HEK293 (cell line): ENCODE measurements around the gene ZEB2.

Experiments
- CTCF ChIA-PET: fragments of 350-600 bp; formaldehyde crosslinking; extraction: SDS; loops from one replicate; lab custom pipeline; 2021; ENCODE audit warnings: antibody characterized with exemption; lab: Yijun Ruan, JAX
- POLR2A ChIA-PET: fragments of 300-600 bp; formaldehyde crosslinking; extraction: SDS; loops from one replicate; lab custom pipeline; 2020; ENCODE audit warnings: antibody characterized with exemption, inconsistent platforms; lab: Yijun Ruan, JAX
- H3K27ac ChIP-seq: fragments of 200-500 bp; sonication (Bioruptor generic); 2 replicates; pipeline ENCODE4 v1.5.1; 2014; ENCODE audit warnings: low read depth, low read length, control low read depth, inconsistent platforms; ENCODE audit errors: extremely low read depth
- H3K36me3 ChIP-seq, 2 experiments: fragments of 200-500 bp in 1 of 2; sonication (Bioruptor generic) in 1 of 2; 1 replicate in 1 of 2; 2 replicates in 1 of 2; pipeline ENCODE4 v1.5.1; 2014 to 2017; ENCODE audit warnings: inconsistent platforms in 2 of 2, low read length in 2 of 2; ENCODE audit not compliant: control insufficient read depth in 2 of 2, insufficient read depth in 1 of 2
- H3K4me1 ChIP-seq: fragments of 200-500 bp; sonication (Bioruptor generic); 2 replicates; pipeline ENCODE4 v1.5.1; 2014; ENCODE audit warnings: mild to moderate bottlenecking, low read length, inconsistent platforms; ENCODE audit not compliant: control insufficient read depth, insufficient read depth
- H3K4me3 ChIP-seq: 2 replicates; pipeline ENCODE4 v1.5.1; 2011; ENCODE audit warnings: low read depth, mild to moderate bottlenecking, control low read depth, low read length, moderate library complexity
- H3K9me3 ChIP-seq: fragments of 200-500 bp; sonication (Bioruptor generic); 2 replicates; pipeline ENCODE4 v1.5.1; 2014; ENCODE audit warnings: low read depth, low read length, inconsistent platforms; ENCODE audit not compliant: control insufficient read depth, insufficient read depth
- MZF1 ChIP-seq: fragments of 450-650 bp; formaldehyde crosslinking; IDR thresholded peaks from 2 replicates; pipeline ENCODE4 v1.5.1; 2017; ENCODE audit warnings: missing biosample characterization, missing genetic modification characterization, borderline replicate concordance
- OSR2 ChIP-seq: fragments of 450-650 bp; formaldehyde crosslinking; IDR thresholded peaks from 2 replicates; pipeline ENCODE4 v1.5.1; 2016; ENCODE audit warnings: missing biosample characterization, missing genetic modification characterization
- OVOL3 ChIP-seq: fragments of 450-650 bp; formaldehyde crosslinking; IDR thresholded peaks from 2 replicates; pipeline ENCODE4 v1.5.1; 2016; ENCODE audit warnings: missing biosample characterization, missing genetic modification characterization
- ZBTB7A ChIP-seq: fragments of 450-650 bp; formaldehyde crosslinking; IDR thresholded peaks from 2 replicates; pipeline ENCODE4 v1.5.1; 2016; ENCODE audit warnings: low read depth, missing biosample characterization, missing genetic modification characterization
- ZBTB8A ChIP-seq: fragments of 450-650 bp; formaldehyde crosslinking; IDR thresholded peaks from 2 replicates; pipeline ENCODE4 v1.5.1; 2016; ENCODE audit warnings: missing biosample characterization, missing genetic modification characterization
- ZFP3 ChIP-seq: fragments of 450-650 bp; formaldehyde crosslinking; IDR thresholded peaks from 2 replicates; pipeline ENCODE4 v1.5.1; 2016; ENCODE audit warnings: low read depth, missing biosample characterization, missing genetic modification characterization
- ZNF157 ChIP-seq: fragments of 450-650 bp; formaldehyde crosslinking; IDR thresholded peaks from 2 replicates; pipeline ENCODE4 v1.5.1; 2016; ENCODE audit warnings: missing biosample characterization, missing genetic modification characterization
- ZNF223 ChIP-seq: fragments of 450-650 bp; formaldehyde crosslinking; IDR thresholded peaks from 2 replicates; pipeline ENCODE4 v1.5.1; 2016; ENCODE audit warnings: missing biosample characterization, missing genetic modification characterization
- ZNF239 ChIP-seq: fragments of 450-650 bp; formaldehyde crosslinking; IDR thresholded peaks from 2 replicates; pipeline ENCODE4 v1.5.1; 2016; ENCODE audit warnings: missing biosample characterization, missing genetic modification characterization
- ZNF37A ChIP-seq: fragments of 450-650 bp; IDR thresholded peaks from 2 replicates; pipeline ENCODE4 v1.5.1; 2018; ENCODE audit warnings: missing biosample characterization, missing genetic modification characterization
- ZNF394 ChIP-seq: fragments of 450-650 bp; formaldehyde crosslinking; IDR thresholded peaks from 2 replicates; pipeline ENCODE4 v1.5.1; 2016; ENCODE audit warnings: missing biosample characterization, missing genetic modification characterization, mild to moderate bottlenecking, moderate library complexity, borderline replicate concordance
- ZNF426 ChIP-seq: fragments of 450-650 bp; formaldehyde crosslinking; IDR thresholded peaks from 2 replicates; pipeline ENCODE4 v1.5.1; 2017; ENCODE audit warnings: missing biosample characterization, missing genetic modification characterization, mild to moderate bottlenecking, inconsistent platforms, moderate library complexity
- ZNF510 ChIP-seq: fragments of 450-650 bp; formaldehyde crosslinking; IDR thresholded peaks from 2 replicates; pipeline ENCODE4 v1.5.1; 2018; ENCODE audit warnings: mild to moderate bottlenecking, missing genetic modification characterization, missing biosample characterization; ENCODE audit not compliant: insufficient replicate concordance
- ZNF514 ChIP-seq: fragments of 450-650 bp; formaldehyde crosslinking; IDR thresholded peaks from 2 replicates; pipeline ENCODE4 v1.5.1; 2016; ENCODE audit warnings: missing biosample characterization, missing genetic modification characterization
- ZNF585B ChIP-seq: fragments of 450-650 bp; formaldehyde crosslinking; IDR thresholded peaks from 2 replicates; pipeline ENCODE4 v1.5.1; 2016; ENCODE audit warnings: missing biosample characterization, missing genetic modification characterization
- TF ChIP-seq, protein P1 (sequence below): fragments of 450-650 bp; formaldehyde crosslinking; IDR thresholded peaks from 2 replicates; pipeline ENCODE4 v1.5.1; 2016; ENCODE audit warnings: missing biosample characterization, missing genetic modification characterization, borderline replicate concordance
- TF ChIP-seq, protein P2 (sequence below): fragments of 450-650 bp; formaldehyde crosslinking; IDR thresholded peaks from 2 replicates; pipeline ENCODE4 v1.5.1; 2016; ENCODE audit warnings: missing biosample characterization, missing genetic modification characterization, borderline replicate concordance
- TF ChIP-seq, protein P3 (sequence below): fragments of 450-650 bp; formaldehyde crosslinking; IDR thresholded peaks from 2 replicates; pipeline ENCODE4 v1.5.1; 2016; ENCODE audit warnings: missing biosample characterization, missing genetic modification characterization
- TF ChIP-seq, protein P4 (sequence below): fragments of 450-650 bp; formaldehyde crosslinking; IDR thresholded peaks from 2 replicates; pipeline ENCODE4 v1.5.1; 2016; ENCODE audit warnings: missing biosample characterization, missing genetic modification characterization
- TF ChIP-seq, protein P5 (sequence below): fragments of 450-650 bp; formaldehyde crosslinking; optimal IDR thresholded peaks from 2 replicates; pipeline ENCODE3; 2016; ENCODE audit warnings: missing biosample characterization, mild to moderate bottlenecking, missing genetic modification characterization
- TF ChIP-seq, protein P6 (sequence below): fragments of 450-650 bp; formaldehyde crosslinking; conservative IDR thresholded peaks from 2 replicates; pipeline ENCODE4 v1.5.1; 2016; ENCODE audit warnings: low read depth, missing biosample characterization, missing genetic modification characterization

Gene ZEB2

DNA sequence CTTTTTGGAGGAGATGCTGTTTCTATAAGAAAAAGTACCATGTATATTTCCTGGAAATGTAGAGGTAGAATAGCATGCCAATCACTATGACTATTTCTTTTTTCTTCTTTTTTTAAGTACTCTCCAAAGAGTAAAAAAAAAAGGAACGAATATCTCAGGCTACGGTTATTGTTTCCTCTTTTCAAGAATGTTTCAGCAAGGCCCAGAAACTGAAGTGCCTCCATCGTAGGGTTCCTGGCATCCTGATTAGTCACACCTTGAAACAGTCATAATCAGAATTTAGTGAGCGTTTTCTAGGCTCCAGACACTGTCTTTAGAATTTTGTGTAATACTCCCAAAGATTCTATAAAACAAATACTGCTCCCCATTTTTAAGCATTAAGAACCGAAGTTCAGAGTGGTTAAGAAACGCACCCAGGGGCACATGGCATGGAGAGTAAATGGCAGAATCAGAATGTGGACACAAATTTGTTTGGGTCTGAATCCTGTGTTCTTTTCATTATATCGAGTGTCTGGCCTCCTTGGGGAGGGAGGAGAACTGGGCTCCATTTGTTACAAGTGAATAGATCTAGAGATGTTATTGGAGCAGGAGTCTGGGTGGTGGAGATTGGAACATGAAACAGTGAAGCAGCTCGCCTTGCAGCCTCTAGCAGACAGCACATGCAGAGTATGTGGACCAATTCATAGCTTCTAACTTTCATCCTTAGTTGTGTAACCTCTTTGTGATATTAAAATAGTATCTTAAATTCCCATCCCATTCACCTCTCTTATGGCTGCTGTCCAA is 26.7 kb downstream of the ZEB2 start (continued):
- TF ChIP-seq, protein P1, sequence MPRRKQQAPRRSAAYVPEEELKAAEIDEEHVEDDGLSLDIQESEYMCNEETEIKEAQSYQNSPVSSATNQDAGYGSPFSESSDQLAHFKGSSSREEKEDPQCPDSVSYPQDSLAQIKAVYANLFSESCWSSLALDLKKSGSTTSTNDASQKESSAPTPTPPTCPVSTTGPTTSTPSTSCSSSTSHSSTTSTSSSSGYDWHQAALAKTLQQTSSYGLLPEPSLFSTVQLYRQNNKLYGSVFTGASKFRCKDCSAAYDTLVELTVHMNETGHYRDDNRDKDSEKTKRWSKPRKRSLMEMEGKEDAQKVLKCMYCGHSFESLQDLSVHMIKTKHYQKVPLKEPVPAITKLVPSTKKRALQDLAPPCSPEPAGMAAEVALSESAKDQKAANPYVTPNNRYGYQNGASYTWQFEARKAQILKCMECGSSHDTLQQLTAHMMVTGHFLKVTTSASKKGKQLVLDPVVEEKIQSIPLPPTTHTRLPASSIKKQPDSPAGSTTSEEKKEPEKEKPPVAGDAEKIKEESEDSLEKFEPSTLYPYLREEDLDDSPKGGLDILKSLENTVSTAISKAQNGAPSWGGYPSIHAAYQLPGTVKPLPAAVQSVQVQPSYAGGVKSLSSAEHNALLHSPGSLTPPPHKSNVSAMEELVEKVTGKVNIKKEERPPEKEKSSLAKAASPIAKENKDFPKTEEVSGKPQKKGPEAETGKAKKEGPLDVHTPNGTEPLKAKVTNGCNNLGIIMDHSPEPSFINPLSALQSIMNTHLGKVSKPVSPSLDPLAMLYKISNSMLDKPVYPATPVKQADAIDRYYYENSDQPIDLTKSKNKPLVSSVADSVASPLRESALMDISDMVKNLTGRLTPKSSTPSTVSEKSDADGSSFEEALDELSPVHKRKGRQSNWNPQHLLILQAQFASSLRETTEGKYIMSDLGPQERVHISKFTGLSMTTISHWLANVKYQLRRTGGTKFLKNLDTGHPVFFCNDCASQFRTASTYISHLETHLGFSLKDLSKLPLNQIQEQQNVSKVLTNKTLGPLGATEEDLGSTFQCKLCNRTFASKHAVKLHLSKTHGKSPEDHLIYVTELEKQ (tag by site-specific recombination) = no peak
- no peak for TF ChIP-seq ZNF223 (tag by site-specific recombination)
- TF ChIP-seq, protein P2, sequence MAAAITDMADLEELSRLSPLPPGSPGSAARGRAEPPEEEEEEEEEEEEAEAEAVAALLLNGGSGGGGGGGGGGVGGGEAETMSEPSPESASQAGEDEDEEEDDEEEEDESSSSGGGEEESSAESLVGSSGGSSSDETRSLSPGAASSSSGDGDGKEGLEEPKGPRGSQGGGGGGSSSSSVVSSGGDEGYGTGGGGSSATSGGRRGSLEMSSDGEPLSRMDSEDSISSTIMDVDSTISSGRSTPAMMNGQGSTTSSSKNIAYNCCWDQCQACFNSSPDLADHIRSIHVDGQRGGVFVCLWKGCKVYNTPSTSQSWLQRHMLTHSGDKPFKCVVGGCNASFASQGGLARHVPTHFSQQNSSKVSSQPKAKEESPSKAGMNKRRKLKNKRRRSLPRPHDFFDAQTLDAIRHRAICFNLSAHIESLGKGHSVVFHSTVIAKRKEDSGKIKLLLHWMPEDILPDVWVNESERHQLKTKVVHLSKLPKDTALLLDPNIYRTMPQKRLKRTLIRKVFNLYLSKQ (tag by site-specific recombination) = no peak
- TF ChIP-seq ZBTB8A (tag by site-specific recombination) = no peak
- TF ChIP-seq MZF1 (tag by site-specific recombination) = no peak

DNA sequence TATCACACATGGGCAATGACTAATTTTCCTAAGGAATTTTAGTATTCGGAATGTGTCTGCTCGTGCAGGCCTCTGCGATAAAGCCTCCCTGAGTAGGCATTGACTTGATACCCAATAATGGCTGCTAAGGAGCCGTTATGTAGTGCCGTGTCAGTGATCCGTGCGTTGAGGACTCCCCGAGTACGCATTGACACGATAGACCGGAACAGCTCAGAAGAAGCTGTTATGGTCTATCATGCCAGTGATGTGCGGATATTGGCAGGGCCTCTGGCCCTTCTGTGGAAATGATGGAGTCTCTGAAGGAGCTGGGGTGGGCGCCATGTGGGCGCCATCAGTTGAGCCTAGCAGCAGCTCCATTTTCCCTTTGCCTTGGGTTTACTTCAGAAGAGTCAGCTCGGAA is 29.1 kb downstream of the ZEB2 start:
- Histone ChIP-seq H3K4me3 (no peak overlapping the region), H3K9me3 (no peaks in the 10 kb centered on the region), H3K4me1 (no peaks in the 10 kb centered on the region; the same call in 1 of the 2 replicates), H3K36me3 (no peaks in the 10 kb centered on the region), H3K27ac (no peak overlapping the region)
- TF ChIP-seq, protein P3, sequence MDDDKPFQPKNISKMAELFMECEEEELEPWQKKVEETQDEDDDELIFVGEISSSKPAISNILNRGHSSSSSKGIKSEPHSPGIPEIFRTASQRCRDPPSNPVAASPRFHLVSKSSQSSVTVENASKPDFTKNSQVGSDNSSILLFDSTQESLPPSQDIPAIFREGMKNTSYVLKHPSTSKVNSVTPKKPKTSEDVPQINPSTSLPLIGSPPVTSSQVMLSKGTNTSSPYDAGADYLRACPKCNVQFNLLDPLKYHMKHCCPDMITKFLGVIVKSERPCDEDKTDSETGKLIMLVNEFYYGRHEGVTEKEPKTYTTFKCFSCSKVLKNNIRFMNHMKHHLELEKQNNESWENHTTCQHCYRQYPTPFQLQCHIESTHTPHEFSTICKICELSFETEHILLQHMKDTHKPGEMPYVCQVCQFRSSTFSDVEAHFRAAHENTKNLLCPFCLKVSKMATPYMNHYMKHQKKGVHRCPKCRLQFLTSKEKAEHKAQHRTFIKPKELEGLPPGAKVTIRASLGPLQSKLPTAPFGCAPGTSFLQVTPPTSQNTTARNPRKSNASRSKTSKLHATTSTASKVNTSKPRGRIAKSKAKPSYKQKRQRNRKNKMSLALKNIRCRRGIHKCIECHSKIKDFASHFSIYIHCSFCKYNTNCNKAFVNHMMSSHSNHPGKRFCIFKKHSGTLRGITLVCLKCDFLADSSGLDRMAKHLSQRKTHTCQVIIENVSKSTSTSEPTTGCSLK (tag by site-specific recombination) = no peak
- TF ChIP-seq ZNF426 (no peak), ZNF394 (no peak), ZNF510 (no peak), OVOL3 (tag by site-specific recombination) (no peak), ZNF514 (no peak), OSR2 (tag by site-specific recombination) (no peak), ZNF585B (tag by site-specific recombination) (no peak), ZNF223 (tag by site-specific recombination) (no peak), ZNF37A (no peak), ZBTB7A (tag by site-specific recombination) (no peak), ZNF239 (tag by site-specific recombination) (no peak), ZFP3 (tag by site-specific recombination) (no peak), ZNF157 (tag by site-specific recombination) (no peak)
- TF ChIP-seq, protein P4, sequence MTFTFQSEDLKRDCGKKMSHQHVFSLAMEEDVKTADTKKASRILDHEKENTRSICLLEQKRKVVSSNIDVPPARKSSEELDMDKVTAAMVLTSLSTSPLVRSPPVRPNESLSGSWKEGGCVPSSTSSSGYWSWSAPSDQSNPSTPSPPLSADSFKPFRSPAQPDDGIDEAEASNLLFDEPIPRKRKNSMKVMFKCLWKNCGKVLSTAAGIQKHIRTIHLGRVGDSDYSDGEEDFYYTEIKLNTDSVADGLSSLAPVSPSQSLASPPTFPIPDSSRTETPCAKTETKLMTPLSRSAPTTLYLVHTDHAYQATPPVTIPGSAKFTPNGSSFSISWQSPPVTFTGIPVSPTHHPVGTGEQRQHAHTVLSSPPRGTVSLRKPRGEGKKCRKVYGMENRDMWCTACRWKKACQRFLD (tag by site-specific recombination) = no peak
- TF ChIP-seq, protein P5, sequence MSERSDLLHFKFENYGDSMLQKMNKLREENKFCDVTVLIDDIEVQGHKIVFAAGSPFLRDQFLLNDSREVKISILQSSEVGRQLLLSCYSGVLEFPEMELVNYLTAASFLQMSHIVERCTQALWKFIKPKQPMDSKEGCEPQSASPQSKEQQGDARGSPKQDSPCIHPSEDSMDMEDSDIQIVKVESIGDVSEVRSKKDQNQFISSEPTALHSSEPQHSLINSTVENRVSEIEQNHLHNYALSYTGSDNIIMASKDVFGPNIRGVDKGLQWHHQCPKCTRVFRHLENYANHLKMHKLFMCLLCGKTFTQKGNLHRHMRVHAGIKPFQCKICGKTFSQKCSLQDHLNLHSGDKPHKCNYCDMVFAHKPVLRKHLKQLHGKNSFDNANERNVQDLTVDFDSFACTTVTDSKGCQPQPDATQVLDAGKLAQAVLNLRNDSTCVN (tag by site-specific recombination) = no peak
- TF ChIP-seq, protein P6, sequence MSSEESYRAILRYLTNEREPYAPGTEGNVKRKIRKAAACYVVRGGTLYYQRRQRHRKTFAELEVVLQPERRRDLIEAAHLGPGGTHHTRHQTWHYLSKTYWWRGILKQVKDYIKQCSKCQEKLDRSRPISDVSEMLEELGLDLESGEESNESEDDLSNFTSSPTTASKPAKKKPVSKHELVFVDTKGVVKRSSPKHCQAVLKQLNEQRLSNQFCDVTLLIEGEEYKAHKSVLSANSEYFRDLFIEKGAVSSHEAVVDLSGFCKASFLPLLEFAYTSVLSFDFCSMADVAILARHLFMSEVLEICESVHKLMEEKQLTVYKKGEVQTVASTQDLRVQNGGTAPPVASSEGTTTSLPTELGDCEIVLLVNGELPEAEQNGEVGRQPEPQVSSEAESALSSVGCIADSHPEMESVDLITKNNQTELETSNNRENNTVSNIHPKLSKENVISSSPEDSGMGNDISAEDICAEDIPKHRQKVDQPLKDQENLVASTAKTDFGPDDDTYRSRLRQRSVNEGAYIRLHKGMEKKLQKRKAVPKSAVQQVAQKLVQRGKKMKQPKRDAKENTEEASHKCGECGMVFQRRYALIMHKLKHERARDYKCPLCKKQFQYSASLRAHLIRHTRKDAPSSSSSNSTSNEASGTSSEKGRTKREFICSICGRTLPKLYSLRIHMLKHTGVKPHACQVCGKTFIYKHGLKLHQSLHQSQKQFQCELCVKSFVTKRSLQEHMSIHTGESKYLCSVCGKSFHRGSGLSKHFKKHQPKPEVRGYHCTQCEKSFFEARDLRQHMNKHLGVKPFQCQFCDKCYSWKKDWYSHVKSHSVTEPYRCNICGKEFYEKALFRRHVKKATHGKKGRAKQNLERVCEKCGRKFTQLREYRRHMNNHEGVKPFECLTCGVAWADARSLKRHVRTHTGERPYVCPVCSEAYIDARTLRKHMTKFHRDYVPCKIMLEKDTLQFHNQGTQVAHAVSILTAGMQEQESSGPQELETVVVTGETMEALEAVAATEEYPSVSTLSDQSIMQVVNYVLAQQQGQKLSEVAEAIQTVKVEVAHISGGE (tag by site-specific recombination) = no peak
- ChIA-PET POLR2A (interaction anchor here (0.6 kb wide), 1 partner anchor 164 kb away, joined by 5 read pairs; no protein-coding TSS in a partner anchor), CTCF (interaction anchor here (0.9 kb wide), 1 partner anchor 14 kb away, joined by 5 read pairs; no protein-coding TSS in a partner anchor)
